HCT116 (cell line): ENCODE measurements around the gene ERC1. TPM values are rescaled to one million over a fixed set of nuclear protein-coding genes. Genes with fewer than 3 reads are reported as not detected.

Experiments used
- ATAC-seq: fragments of 200-7000 bp; cut with Tn5 transposase; 2 replicates; pipeline ENCODE4 v1.9.1; 2020; ENCODE audit warnings: mild to moderate bottlenecking, moderate library complexity
- BruUV-seq: library from RNA; stranded (reverse); fragments of 400-500 nt; replicated peaks from 2 replicates; lab custom pipeline; 2021; lab: Mats Ljungman, UMichigan
- CTCF ChIA-PET: fragments of 300-600 bp; sonication (Branson Sonifier 250); formaldehyde crosslinking; loops from one replicate; lab custom pipeline; 2021; ENCODE audit warnings: antibody characterized with exemption; lab: Charles Lee
- POLR2A ChIA-PET: fragments of 300-600, 350-600 bp; sonication (Branson Sonifier 250); formaldehyde crosslinking; loops from one replicate; lab custom pipeline; 2021; ENCODE audit warnings: antibody characterized with exemption; lab: Charles Lee
- RAD21 ChIA-PET, 2 experiments: fragments of 300-600 bp; sonication (Branson Sonifier 250); formaldehyde crosslinking; loops; one replicate each; lab custom pipeline; 2023; ENCODE audit warnings: low total read pairs in 2 of 2; ENCODE audit not compliant: uncharacterized antibody in 2 of 2, unreplicated experiment in 2 of 2, low non-redundant PET in 1 of 2; lab: Charles Lee
- DNase-seq: peaks from one replicate; pipeline ENCODE4 v3.0.0-alpha.2; 2010; ENCODE audit warnings: low read depth, low spot score
- H2AFZ ChIP-seq: fragments of 200-600 bp; shearing (Covaris generic), sonication (generic); 2 replicates; pipeline ENCODE4 v1.6.1; 2017; ENCODE audit warnings: low read depth, mixed run types, mixed read lengths, antibody characterized with exemption, low read length; ENCODE audit not compliant: poor library complexity, severe bottlenecking
- H3K27ac ChIP-seq: 2 replicates; pipeline ENCODE4 v1.5.1; 2012; ENCODE audit warnings: low read depth, low read length
- H3K27me3 ChIP-seq: fragments of 200-600 bp; sonication (generic); 2 replicates; pipeline ENCODE4 v1.6.1; 2016; ENCODE audit warnings: mixed run types, low read length, mixed read lengths; ENCODE audit not compliant: insufficient read depth
- H3K36me3 ChIP-seq, 2 experiments: fragments of 200-500 bp in 1 of 2; fragments of 200-600 bp in 1 of 2; sonication (Bioruptor generic) in 1 of 2; sonication (generic) in 1 of 2; 2 replicates each; pipeline versions ENCODE4 v1.5.1 to v1.6.1; 2014 to 2016; ENCODE audit warnings: low read length in 2 of 2, inconsistent platforms in 1 of 2, mixed read lengths in 1 of 2, mixed run types in 1 of 2; ENCODE audit not compliant: insufficient read depth in 2 of 2, control insufficient read depth in 1 of 2
- H3K4me1 ChIP-seq, 2 experiments: fragments of 200-600 bp in 1 of 2; sonication (generic) in 1 of 2; 2 replicates each; pipeline versions ENCODE4 v1.5.1 to v1.6.1; 2012 to 2017; ENCODE audit warnings: low read length in 2 of 2, inconsistent platforms in 1 of 2, mild to moderate bottlenecking in 1 of 2, mixed read lengths in 1 of 2, mixed run types in 1 of 2, moderate library complexity in 1 of 2; ENCODE audit not compliant: insufficient read depth in 2 of 2, control insufficient read depth in 1 of 2
- H3K4me2 ChIP-seq: fragments of 200-600 bp; sonication (generic); 2 replicates; pipeline ENCODE4 v1.6.1; 2017; ENCODE audit warnings: mixed run types, low read length, mixed read lengths
- H3K4me3 ChIP-seq, 2 experiments: fragments of 200-600 bp in 1 of 2; sonication (generic) in 1 of 2; replicated peaks in 1 of 2; 2 replicates each; pipeline ENCODE4 v1.5.1; 2011 to 2016; ENCODE audit warnings: low read length in 2 of 2, control low read depth in 1 of 2, low read depth in 1 of 2, mild to moderate bottlenecking in 1 of 2, mixed read lengths in 1 of 2, mixed run types in 1 of 2
- H3K79me2 ChIP-seq: fragments of 200-600 bp; sonication (generic); 2 replicates; pipeline ENCODE4 v1.6.1; 2017; ENCODE audit warnings: mild to moderate bottlenecking, mixed run types, low read length, moderate library complexity, mixed read lengths; ENCODE audit not compliant: insufficient read depth
- H3K9ac ChIP-seq: fragments of 200-600 bp; sonication (generic); 2 replicates; pipeline ENCODE4 v1.6.1; 2016; ENCODE audit warnings: low read length, mixed read lengths
- H3K9me2 ChIP-seq: fragments of 200-600 bp; sonication (generic), shearing (Covaris generic); 2 replicates; pipeline ENCODE4 v1.6.1; 2017; ENCODE audit warnings: mixed run types, mild to moderate bottlenecking, moderate library complexity; ENCODE audit not compliant: insufficient read depth
- H3K9me3 ChIP-seq, 2 experiments: fragments of 200-500 bp in 1 of 2; fragments of 200-600 bp in 1 of 2; sonication (Bioruptor generic) in 1 of 2; sonication (generic) in 1 of 2; 2 replicates each; pipeline ENCODE4 v1.6.1; 2014 to 2017; ENCODE audit warnings: low read length in 2 of 2, mixed read lengths in 2 of 2, inconsistent platforms in 1 of 2, low read depth in 1 of 2, mild to moderate bottlenecking in 1 of 2, mixed run types in 1 of 2, moderate library complexity in 1 of 2; ENCODE audit not compliant: control insufficient read depth in 1 of 2, insufficient read depth in 1 of 2
- H4K20me1 ChIP-seq: fragments of 200-600 bp; sonication (generic), shearing (Covaris generic); 2 replicates; pipeline ENCODE4 v1.6.1; 2017; ENCODE audit warnings: mixed run types, mild to moderate bottlenecking, moderate library complexity; ENCODE audit not compliant: insufficient read depth
- CBX3 ChIP-seq: IDR thresholded peaks from 2 replicates; pipeline ENCODE4 v1.6.1; 2012; ENCODE audit warnings: low read depth
- CEBPB ChIP-seq: IDR thresholded peaks from 2 replicates; pipeline ENCODE4 v1.6.1; 2012; ENCODE audit warnings: low read depth
- CTCF ChIP-seq, 3 experiments: fragments of 200-600 bp in 1 of 3; sonication (generic) in 1 of 3; IDR thresholded peaks in 2 of 3; conservative IDR thresholded peaks in 1 of 3; 2 replicates each; pipeline ENCODE4 v1.5.1; 2012 to 2017; ENCODE audit warnings: low read depth in 2 of 3, low read length in 2 of 3, antibody characterized with exemption in 1 of 3, borderline replicate concordance in 1 of 3, control low read depth in 1 of 3, mild to moderate bottlenecking in 1 of 3, mixed read lengths in 1 of 3, mixed run types in 1 of 3, moderate library complexity in 1 of 3; ENCODE audit not compliant: insufficient read depth in 1 of 3
- EGR1 ChIP-seq: IDR thresholded peaks from 2 replicates; pipeline ENCODE4 v1.6.1; 2012; ENCODE audit warnings: low read depth
- EZH2phosphoT487 ChIP-seq: fragments of 200-600 bp; IDR thresholded peaks from 2 replicates; pipeline ENCODE4 v1.6.1; 2018; ENCODE audit warnings: antibody characterized with exemption, borderline replicate concordance
- MAX ChIP-seq: IDR thresholded peaks from 2 replicates; pipeline ENCODE4 v1.6.1; 2012
- POLR2A ChIP-seq: IDR thresholded peaks from 2 replicates; pipeline ENCODE4 v1.7.0; 2011; ENCODE audit warnings: borderline replicate concordance; ENCODE audit not compliant: insufficient read depth, insufficient read length; ENCODE audit errors: extremely low read depth
- RAD21 ChIP-seq: IDR thresholded peaks from 2 replicates; pipeline ENCODE4 v1.6.1; 2012; ENCODE audit warnings: low read depth, mild to moderate bottlenecking
- SRF ChIP-seq: IDR thresholded peaks from 2 replicates; pipeline ENCODE4 v1.6.1; 2012; ENCODE audit warnings: low read depth
- YY1 ChIP-seq: IDR thresholded peaks from 2 replicates; pipeline ENCODE4 v1.6.1; 2011; ENCODE audit warnings: low read length, low read depth, moderate library complexity, mild to moderate bottlenecking; ENCODE audit not compliant: insufficient replicate concordance; ENCODE audit errors: extremely low read depth
- intact Hi-C: fragments of 100-400 bp; cut with micrococcal nuclease; formaldehyde crosslinking; loops from 2 replicates; pipeline ENCODE4 v1.10.0; 2022
- total RNA-seq: library from RNA; stranded (reverse); gene quantifications from one replicate; pipeline ENCODE4 v1.2.1, GENCODE V29; 2021; ENCODE audit not compliant: unreplicated experiment

The ERC1 gene
- total RNA-seq, 1 experiment from 2014 or later = 41.9 TPM

GRCh38 chr12:1346126-1346525 lies 355.1 kb downstream of the ERC1 start (continued):
- TF ChIP-seq SRF (no peak), CEBPB (no peak), MAX (no peak), RAD21 (no peak), EZH2phosphoT487 (no peak), EGR1 (no peak), YY1 (no peak)

- no peaks in the 10 kb centered on the region for H3K9me2 ChIP-seq
- no peak overlapping the region for H3K27ac ChIP-seq
- H3K4me1 ChIP-seq = no peaks in the 10 kb centered on the region; a peak in 1 of 4 replicates
- TF ChIP-seq POLR2A (no peak), CEBPB (no peak), CTCF (IDR thresholded peaks at IDR 0.05 in 2 of 3, conservative IDR thresholded peaks at IDR 0.05 in 1 of 3; ENCODE audit: borderline replicate concordance in 1 of 3, insufficient read depth in 1 of 3, low read depth in 2 of 3, low read length in 2 of 3) (no peak), CBX3 (no peak), EZH2phosphoT487 (no peak)
- no peaks in the 10 kb centered on the region for H3K27me3 ChIP-seq
- no peaks in the 10 kb centered on the region for H3K79me2 ChIP-seq
- no peak overlapping the region for H3K4me3 ChIP-seq
- POLR2A ChIA-PET = no interaction called here
- DNase-seq (no peak), ATAC-seq (no peak)
- CTCF ChIA-PET = no interaction called here
- RAD21 ChIA-PET = no interaction called here
- no peak overlapping the region for H2AFZ ChIP-seq
- H4K20me1 ChIP-seq = no peaks in the 10 kb centered on the region
- H3K4me2 ChIP-seq = no peak overlapping the region
- intact Hi-C loops = no loop called here
- no TSS peak for BruUV-seq
- no peaks in the 10 kb centered on the region for H3K36me3 ChIP-seq
- no peaks in the 10 kb centered on the region for H3K9me3 ChIP-seq
- H3K9ac ChIP-seq = no peak overlapping the region
These were observed 356.3 kb downstream of the ERC1 start for GRCh38 chr12:1347294-1347693.
